Adrenal gland (tissue), 12 donors: ENCODE data around the gene DROSHA. TPM values are rescaled to one million over a fixed set of nuclear protein-coding genes. Genes with fewer than 3 reads are reported as not detected.

Source experiments
- DNase-seq, 7 donors: peaks; one replicate each; pipeline ENCODE4 v3.0.0-alpha.2; 2019 to 2020
- H3K27ac ChIP-seq, 5 donors: fragments of 200-600 bp; sonication (generic) in 4 of 5; 1 replicate in 3 of 5; 2 replicates in 2 of 5; pipeline versions ENCODE4 v1.5.1 to v1.8.0; 2016 to 2020; ENCODE audit warnings: mild to moderate bottlenecking in 1 of 5
- H3K27me3 ChIP-seq: fragments of 200-600 bp; 2 replicates; pipeline ENCODE4 v1.8.0; 2021
- H3K36me3 ChIP-seq, 2 donors: fragments of 200-600 bp; replicated peaks in 1 of 2; 1 replicate in 1 of 2; 2 replicates in 1 of 2; pipeline versions ENCODE4 v1.5.1 to v1.8.0; 2018 to 2022
- H3K4me1 ChIP-seq, 2 donors: fragments of 200-600 bp; replicated peaks in 1 of 2; 1 replicate in 1 of 2; 2 replicates in 1 of 2; pipeline versions ENCODE4 v1.5.1 to v1.8.0; 2018 to 2021
- H3K4me3 ChIP-seq, 4 donors: fragments of 200-600 bp; sonication (generic) in 3 of 4; one replicate each; pipeline ENCODE4 v1.5.1; 2016 to 2018
- H3K9me3 ChIP-seq, 3 donors: fragments of 200-600 bp; sonication (generic) in 1 of 3; replicated peaks in 1 of 3; 1 replicate in 2 of 3; 2 replicates in 1 of 3; pipeline versions ENCODE4 v1.5.1 to v1.8.0; 2016 to 2021
- POLR2A ChIP-seq, 2 donors: fragments of 450-650 bp; IDR thresholded peaks; one replicate each; pipeline ENCODE4 v1.6.1; 2017; ENCODE audit warnings: antibody characterized with exemption in 2 of 2, mild to moderate bottlenecking in 2 of 2, moderate library complexity in 1 of 2
- WGBS, 4 donors: extraction: QIAGEN DNeasy Blood & Tissue Kit in 2 of 4; methylation state at CpG; one replicate each; pipeline versions ENCODE4 v1.1.5 to v1.1.7; 2013 to 2017; 5-methylcytosine and 5-hydroxymethylcytosine counted together
- intact Hi-C, 2 donors: fragments of 100-400 bp; cut with DNase I; formaldehyde crosslinking; loops; one replicate each; pipeline versions ENCODE4 v1.14.1 to v1.15.0; 2022 to 2023
- polyA plus RNA-seq, 3 donors: library from polyadenylated mRNA; stranded (reverse); fragments of 200-250 nt in 2 of 3; fragments of 350-450 nt in 1 of 3; fragmentation: Illumina TruSeq in 1 of 3; extraction: RNeasy Lipid Tissue Mini Kit (QIAGEN cat#74804) in 1 of 3; gene quantifications; one replicate each; pipeline ENCODE4 v1.2.3, GENCODE V29; 2013 to 2014
- total RNA-seq, 9 donors: library from RNA; depleted of rRNA in 4 of 9; stranded (reverse); fragments of >200 nt in 4 of 9; fragments of 120-200 nt in 1 of 9; fragmentation: NEBNext Ultra II Directional in 1 of 9; extraction: Animal tissue kit (Norgen Biotek cat#: 25700) in 1 of 9; gene quantifications; one replicate each; pipeline versions ENCODE4 v1.1.0 to v1.2.4, GENCODE V29; 2013 to 2023
- TF ChIP-seq, protein P1 (sequence below), 6 experiments: fragments of 450-650 bp in 4 of 6; fragments of 200-600 bp in 2 of 6; sonication (generic) in 1 of 6; IDR thresholded peaks; 1 replicate in 5 of 6; 2 replicates in 1 of 6; pipeline versions ENCODE4 v1.5.1 to v1.8.0; 2016 to 2021; ENCODE audit warnings: antibody characterized with exemption in 6 of 6, mild to moderate bottlenecking in 2 of 6, moderate library complexity in 1 of 6
- donor health status: healthy with polysubstance abuse.
- donor health status: Bipolar disorder and iron deficiency.
- donor health status: DM: yes; HTN: yes; CAD: no.
- donor health status: DM: no; HTN: no; CAD: no.
- donor health status: DM: no; HTN: no; CAD: no.
- donor health status: DM: yes; HTN: yes; CAD: no.

The DROSHA gene
- total and polyA plus RNA-seq, 12 donors, result 22.6 to 93.0 (median 44.2) TPM

DNA sequence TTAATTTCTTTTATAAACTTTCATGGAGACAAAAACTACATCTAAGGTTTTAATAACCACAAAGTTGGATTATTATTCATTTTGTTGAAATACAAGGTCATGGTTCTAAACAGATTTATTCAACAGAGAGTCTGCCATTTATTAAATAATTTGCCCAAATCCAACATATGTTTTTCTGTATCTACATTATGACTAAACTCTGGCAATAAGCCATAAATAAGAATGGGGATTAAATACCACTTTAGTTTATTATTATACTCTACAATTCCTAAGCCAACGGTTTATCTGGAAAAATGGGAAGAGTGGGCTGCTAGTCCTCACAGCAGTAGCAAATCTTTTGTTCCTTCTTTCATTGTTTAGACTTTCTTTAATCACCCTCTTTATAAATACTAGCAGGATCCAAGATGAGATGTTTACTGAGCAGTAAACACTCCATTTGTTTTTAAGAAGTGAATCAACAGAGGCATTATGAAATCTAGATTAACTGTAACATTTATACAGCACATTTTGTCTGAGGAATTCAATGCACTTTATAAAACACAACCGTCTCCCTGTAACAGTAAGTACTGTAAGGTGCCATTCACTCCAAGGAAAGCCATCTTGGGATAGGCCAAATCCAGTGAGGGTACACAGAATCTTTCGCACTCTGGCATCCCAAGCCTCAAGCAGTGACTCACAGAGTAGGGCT is 89.7 kb downstream of the DROSHA start:
- DNase-seq, result no peak
- intact Hi-C loops, result no loop called here
- Histone ChIP-seq H3K4me1 (peaks cover 0 to 8% of the 10 kb centered on the region in 2 donors), H3K9me3 (no peaks in the 10 kb centered on the region), H3K4me3 (no peak overlapping the region), H3K27ac (no peak overlapping the region), H3K27me3 (no peaks in the 10 kb centered on the region), H3K36me3 (no peaks in the 10 kb centered on the region)
- no peak for TF ChIP-seq POLR2A (IDR thresholded peaks at IDR 0.05)
- 84 to 90% (median 87%) methylated on average over 3 of the region's 3 CpGs for WGBS, 4 donors

DNA sequence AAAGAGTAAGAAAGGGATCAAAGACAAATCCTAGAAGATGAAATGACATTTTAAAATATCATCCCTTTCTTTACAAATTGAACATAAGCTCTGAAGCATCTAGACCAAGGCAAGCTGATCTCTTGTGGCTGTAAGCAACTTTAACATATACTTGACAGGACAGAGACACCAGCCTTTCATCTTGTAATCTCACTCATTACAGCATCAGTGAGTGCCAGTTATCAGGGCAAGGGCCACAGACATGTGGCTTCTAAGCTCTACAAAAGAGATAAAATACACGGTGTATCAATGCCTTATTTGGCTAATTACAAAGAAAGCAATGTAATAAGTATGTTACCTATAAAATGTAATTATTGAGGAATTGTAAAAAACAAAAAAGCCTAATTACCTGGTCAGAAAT is 95.0 kb downstream of the DROSHA start:
- Histone ChIP-seq H3K27me3 (no peaks in the 10 kb centered on the region), H3K9me3 (no peaks in the 10 kb centered on the region), H3K27ac (no peak overlapping the region), H3K4me1 (no peaks in the 10 kb centered on the region), H3K36me3 (no peaks in the 10 kb centered on the region), H3K4me3 (no peak overlapping the region)
- DNase-seq, result no peak
- 78 to 89% (median 84%) methylated on average over 1 of the region's 1 CpG for WGBS, 4 donors
- intact Hi-C loops, result no loop called here
- TF ChIP-seq, protein P1, sequence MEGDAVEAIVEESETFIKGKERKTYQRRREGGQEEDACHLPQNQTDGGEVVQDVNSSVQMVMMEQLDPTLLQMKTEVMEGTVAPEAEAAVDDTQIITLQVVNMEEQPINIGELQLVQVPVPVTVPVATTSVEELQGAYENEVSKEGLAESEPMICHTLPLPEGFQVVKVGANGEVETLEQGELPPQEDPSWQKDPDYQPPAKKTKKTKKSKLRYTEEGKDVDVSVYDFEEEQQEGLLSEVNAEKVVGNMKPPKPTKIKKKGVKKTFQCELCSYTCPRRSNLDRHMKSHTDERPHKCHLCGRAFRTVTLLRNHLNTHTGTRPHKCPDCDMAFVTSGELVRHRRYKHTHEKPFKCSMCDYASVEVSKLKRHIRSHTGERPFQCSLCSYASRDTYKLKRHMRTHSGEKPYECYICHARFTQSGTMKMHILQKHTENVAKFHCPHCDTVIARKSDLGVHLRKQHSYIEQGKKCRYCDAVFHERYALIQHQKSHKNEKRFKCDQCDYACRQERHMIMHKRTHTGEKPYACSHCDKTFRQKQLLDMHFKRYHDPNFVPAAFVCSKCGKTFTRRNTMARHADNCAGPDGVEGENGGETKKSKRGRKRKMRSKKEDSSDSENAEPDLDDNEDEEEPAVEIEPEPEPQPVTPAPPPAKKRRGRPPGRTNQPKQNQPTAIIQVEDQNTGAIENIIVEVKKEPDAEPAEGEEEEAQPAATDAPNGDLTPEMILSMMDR (IDR thresholded peaks at IDR 0.05), result no peak
- TF ChIP-seq POLR2A (IDR thresholded peaks at IDR 0.05), result no peak

DNA sequence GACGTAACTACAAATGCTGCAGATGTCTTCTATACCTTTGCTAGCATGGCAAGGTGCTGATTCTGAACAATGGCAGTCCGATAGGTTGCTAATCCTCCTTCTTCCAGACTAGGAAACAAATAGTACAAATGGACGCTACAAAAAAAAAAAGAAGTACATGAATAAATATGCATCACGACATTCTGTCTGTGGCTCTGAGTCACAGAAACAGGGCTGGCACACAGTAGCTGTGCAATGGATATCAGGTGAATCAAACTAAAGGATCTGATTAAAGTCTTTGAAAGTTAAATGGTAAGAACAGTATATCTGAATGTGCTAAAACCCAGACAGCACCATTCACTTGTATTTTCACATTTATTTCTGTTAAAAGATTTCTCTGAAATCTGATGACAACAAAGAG is 96.2 kb downstream of the DROSHA start:
- Histone ChIP-seq H3K9me3 (no peaks in the 10 kb centered on the region), H3K27me3 (no peaks in the 10 kb centered on the region), H3K4me1 (no peaks in the 10 kb centered on the region), H3K4me3 (no peak overlapping the region), H3K27ac (no peak overlapping the region), H3K36me3 (no peaks in the 10 kb centered on the region)
- WGBS, 4 donors, result 70 to 76% (median 74%) methylated on average over 4 of the region's 4 CpGs
- intact Hi-C loops, result no loop called here
- TF ChIP-seq POLR2A (IDR thresholded peaks at IDR 0.05), result no peak
- TF ChIP-seq, protein P1 (IDR thresholded peaks at IDR 0.05), result no peak
- DNase-seq, result peak in 3 of 7 donors; percentile 11 to 29 (median 23)

DNA sequence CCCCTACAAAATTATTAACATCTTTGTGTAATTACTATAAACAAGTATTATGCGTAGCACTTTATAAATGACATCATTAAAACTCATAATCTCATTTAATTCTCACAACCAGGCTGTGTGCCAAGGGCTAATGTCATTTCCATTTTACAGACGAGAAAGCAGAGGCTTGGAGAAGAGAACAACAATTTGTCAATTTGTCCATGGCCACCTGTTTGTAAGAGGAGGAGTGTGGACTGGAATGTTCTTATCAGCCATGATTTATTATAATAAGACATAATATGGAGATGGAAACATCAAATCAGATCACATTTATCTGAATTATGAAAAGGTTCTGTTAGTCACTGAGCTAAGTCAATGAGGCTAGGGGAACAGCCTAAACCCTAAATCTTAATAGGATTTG is 97.0 kb downstream of the DROSHA start:
- TF ChIP-seq, protein P1 (IDR thresholded peaks at IDR 0.05), result no peak
- TF ChIP-seq POLR2A (IDR thresholded peaks at IDR 0.05), result no peak
- H3K27me3 ChIP-seq, result no peaks in the 10 kb centered on the region
- no peaks in the 10 kb centered on the region for H3K9me3 ChIP-seq
- intact Hi-C loops, result no loop called here
- DNase-seq, result no peak
- no peak overlapping the region for H3K4me3 ChIP-seq
- no peaks in the 10 kb centered on the region for H3K4me1 ChIP-seq
- no peaks in the 10 kb centered on the region for H3K36me3 ChIP-seq
- H3K27ac ChIP-seq, result no peak overlapping the region
- 59 to 77% (median 74%) methylated on average over 2 of the region's 2 CpGs for WGBS, 4 donors

DNA sequence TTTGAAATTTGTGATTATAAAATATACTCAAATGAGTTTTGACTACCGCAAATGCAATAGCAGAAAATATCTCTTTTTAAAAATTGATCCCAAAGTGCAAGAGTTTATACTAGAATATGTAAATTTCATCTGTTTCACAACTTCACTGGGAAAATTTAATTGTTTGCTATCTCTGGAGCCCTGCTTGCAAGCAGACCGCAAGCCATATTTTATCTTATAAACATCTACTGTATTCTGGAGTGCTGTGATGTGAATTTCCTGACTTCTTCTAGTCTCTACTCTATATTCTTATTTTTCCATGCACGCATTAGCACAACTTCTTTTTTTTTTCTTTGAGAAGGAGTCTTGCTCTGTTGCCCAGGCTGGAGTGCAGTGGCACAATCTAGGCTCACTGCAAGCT is 98.7 kb downstream of the DROSHA start:
- Histone ChIP-seq H3K4me3 (no peak overlapping the region), H3K4me1 (no peaks in the 10 kb centered on the region), H3K36me3 (no peaks in the 10 kb centered on the region), H3K27ac (no peak overlapping the region), H3K27me3 (no peaks in the 10 kb centered on the region), H3K9me3 (no peaks in the 10 kb centered on the region)
- no peak for DNase-seq
- 93 to 98% (median 97%) methylated on average over 3 of the region's 3 CpGs for WGBS, 4 donors
- intact Hi-C loops, result no loop called here
- TF ChIP-seq, protein P1 (IDR thresholded peaks at IDR 0.05), result no peak
- no peak for TF ChIP-seq POLR2A (IDR thresholded peaks at IDR 0.05)
